ENCODE measurements around the gene DRICH1.
"Not testable (repeated sequence)": the region's sequence is repeated elsewhere in the genome, so short reads cannot be mapped to it uniquely, and the experiment has no call there.

GRCh38 chr22:23671387-23671786, 39.3 kb upstream of the DRICH1 start:
- not testable (repeated sequence) for TF ChIP-seq CTCF, POLR2A (IDR thresholded peaks at IDR 0.05)
